Astrocyte (in vitro differentiated cells and primary cell): ENCODE results near the gene FAM222A. TPM values are rescaled to one million over a fixed set of nuclear protein-coding genes. Genes with fewer than 3 reads are reported as not detected.

Source experiments
- DNase-seq: peaks from one replicate; pipeline ENCODE4 v3.0.0-alpha.2; 2010; ENCODE audit warnings: low read depth
- FAIRE-seq: peaks from 2 replicates; lab custom pipeline; 2011; peaks lifted over from hg19 to GRCh38; lab: Jason Lieb, UNC
- H2AFZ ChIP-seq: 2 replicates; pipeline ENCODE4 v1.6.0; 2012; ENCODE audit warnings: low read depth, low read length, inconsistent platforms
- H3K27ac ChIP-seq: 2 replicates; pipeline ENCODE4 v1.5.1; 2011; ENCODE audit warnings: low read depth, low read length, inconsistent platforms
- H3K27me3 ChIP-seq: 2 replicates; pipeline ENCODE4 v1.6.0; 2011; ENCODE audit warnings: low read length, inconsistent platforms; ENCODE audit not compliant: insufficient read depth
- H3K36me3 ChIP-seq: 2 replicates; pipeline ENCODE4 v1.5.1; 2011; ENCODE audit warnings: low read length, inconsistent platforms; ENCODE audit not compliant: insufficient read depth
- H3K4me1 ChIP-seq: 2 replicates; pipeline ENCODE4 v1.5.1; 2011; ENCODE audit warnings: low read length, inconsistent platforms; ENCODE audit not compliant: insufficient read depth
- H3K4me2 ChIP-seq: 2 replicates; pipeline ENCODE4 v1.6.0; 2012; ENCODE audit warnings: low read length, inconsistent platforms
- H3K4me3 ChIP-seq: 2 replicates; pipeline ENCODE4 v1.5.1; 2011; ENCODE audit warnings: low read depth, mild to moderate bottlenecking, low read length, inconsistent platforms; ENCODE audit not compliant: insufficient read depth
- H3K79me2 ChIP-seq: 2 replicates; pipeline ENCODE4 v1.6.0; 2012; ENCODE audit warnings: mild to moderate bottlenecking, low read length, inconsistent platforms; ENCODE audit not compliant: insufficient read depth
- H3K9ac ChIP-seq: 2 replicates; pipeline ENCODE4 v1.6.0; 2012; ENCODE audit warnings: mild to moderate bottlenecking, low read length, inconsistent platforms
- H3K9me3 ChIP-seq: 2 replicates; pipeline ENCODE4 v1.5.1; 2012; ENCODE audit warnings: low read depth, mild to moderate bottlenecking, low read length, inconsistent platforms; ENCODE audit not compliant: insufficient read depth
- H4K20me1 ChIP-seq: 2 replicates; pipeline ENCODE4 v1.6.0; 2012; ENCODE audit warnings: low read length, inconsistent platforms; ENCODE audit not compliant: insufficient read depth
- H3K27ac Mint-ChIP-seq: one replicate; pipeline ENCODE4 v1.8.0; 2021; ENCODE audit warnings: mild to moderate bottlenecking, mixed read lengths; ENCODE audit not compliant: unreplicated experiment
- H3K27me3 Mint-ChIP-seq: one replicate; pipeline ENCODE4 v1.8.0; 2021; ENCODE audit warnings: low read depth, mixed read lengths; ENCODE audit not compliant: unreplicated experiment
- H3K36me3 Mint-ChIP-seq: one replicate; pipeline ENCODE4 v1.8.0; 2021; ENCODE audit warnings: low read depth, mixed read lengths; ENCODE audit not compliant: unreplicated experiment
- H3K4me1 Mint-ChIP-seq: one replicate; pipeline ENCODE4 v1.8.0; 2021; ENCODE audit warnings: low read depth, mixed read lengths; ENCODE audit not compliant: unreplicated experiment
- H3K4me3 Mint-ChIP-seq: one replicate; pipeline ENCODE4 v1.8.0; 2021; ENCODE audit warnings: mild to moderate bottlenecking, moderate library complexity, mixed read lengths; ENCODE audit not compliant: unreplicated experiment
- H3K9me3 Mint-ChIP-seq: one replicate; pipeline ENCODE4 v1.8.0; 2021; ENCODE audit warnings: mild to moderate bottlenecking, mixed read lengths; ENCODE audit not compliant: unreplicated experiment
- CTCF ChIP-seq: IDR thresholded peaks from 2 replicates; pipeline ENCODE4 v1.5.1; 2011; ENCODE audit warnings: low read depth, mild to moderate bottlenecking, inconsistent platforms, low read length, moderate library complexity; ENCODE audit not compliant: insufficient read depth
- EZH2 ChIP-seq: IDR thresholded peaks from 2 replicates; pipeline ENCODE4 v1.6.1; 2012; ENCODE audit warnings: mild to moderate bottlenecking, low read length, inconsistent platforms; ENCODE audit not compliant: insufficient read depth
- total RNA-seq: library from RNA; stranded (reverse); gene quantifications from 2 replicates; pipeline ENCODE4 v1.2.1, GENCODE V29; 2021

Gene FAM222A
- total RNA-seq, 1 donor from 2014 or later = 1.2 TPM

GRCh38 chr12:109731806-109732205, 18.2 kb downstream of the FAM222A start:
- no peak for TF ChIP-seq EZH2
- TF ChIP-seq CTCF = no peak
- no peak overlapping the region for H3K9ac ChIP-seq
- H3K4me2 ChIP-seq = no peak overlapping the region
- no peak overlapping the region for H3K27ac ChIP-seq
- H3K27me3 ChIP-seq = peaks cover 27% of the 10 kb centered on the region
- no peaks in the 10 kb centered on the region for H3K9me3 Mint-ChIP-seq
- H3K27me3 Mint-ChIP-seq = peaks cover 27% of the 10 kb centered on the region
- FAIRE-seq (no peak), DNase-seq (no peak)
- no peaks in the 10 kb centered on the region for H3K79me2 ChIP-seq
- no peak overlapping the region for H3K4me3 ChIP-seq
- no peak overlapping the region for H3K27ac Mint-ChIP-seq
- H3K36me3 ChIP-seq = no peaks in the 10 kb centered on the region
- peaks cover 4% of the 10 kb centered on the region for H3K4me1 Mint-ChIP-seq
- H3K9me3 ChIP-seq = no peaks in the 10 kb centered on the region
- peaks cover 1% of the 10 kb centered on the region for H3K36me3 Mint-ChIP-seq
- no peak overlapping the region for H3K4me3 Mint-ChIP-seq
- no peaks in the 10 kb centered on the region for H3K4me1 ChIP-seq
- H4K20me1 ChIP-seq = no peaks in the 10 kb centered on the region
- no peak overlapping the region for H2AFZ ChIP-seq

GRCh38 chr12:109732321-109733305, 19.0 kb downstream of the FAM222A start:
- no peak overlapping the region for H2AFZ ChIP-seq
- H3K4me2 ChIP-seq = no peak overlapping the region
- no peak for FAIRE-seq
- H4K20me1 ChIP-seq = no peaks in the 10 kb centered on the region
- H3K27ac ChIP-seq = no peak overlapping the region
- Mint-ChIP-seq H3K9me3 (no peaks in the 10 kb centered on the region), H3K27ac (no peak overlapping the region), H3K4me1 (peaks cover 4% of the 10 kb centered on the region), H3K36me3 (peaks cover 1% of the 10 kb centered on the region), H3K4me3 (no peak overlapping the region), H3K27me3 (peaks cover 27% of the 10 kb centered on the region)
- H3K27me3 ChIP-seq = peaks cover 22% of the 10 kb centered on the region
- H3K9ac ChIP-seq = no peak overlapping the region
- no peaks in the 10 kb centered on the region for H3K4me1 ChIP-seq
- TF ChIP-seq CTCF (no peak), EZH2 (no peak)
- no peaks in the 10 kb centered on the region for H3K36me3 ChIP-seq
- no peak for DNase-seq
- no peak overlapping the region for H3K4me3 ChIP-seq
- H3K79me2 ChIP-seq = no peaks in the 10 kb centered on the region
- H3K9me3 ChIP-seq = no peaks in the 10 kb centered on the region
